ENCODE results near the gene ABCB8.
A peak's percentile ranks its signal among the peaks of the same experiment; 100 is the strongest.
"Not testable (repeated sequence)": the region's sequence is repeated elsewhere in the genome, so short reads cannot be mapped to it uniquely, and the experiment has no call there.

ABCB8 gene

GRCh38 chr7:151010307-151011096 is 17.7 kb upstream of the ABCB8 start:
- no peaks in the 10 kb centered on the region for H3K9me3 ChIP-seq (replicated peaks; ENCODE audit: low read length)
- peaks cover 52% of the 10 kb centered on the region for H3K27me3 ChIP-seq (ENCODE audit: control insufficient read depth, insufficient read depth, low read length)
- no peak overlapping the region for H3K4me3 ChIP-seq (ENCODE audit: low read length)
- H3K4me1 ChIP-seq (ENCODE audit: control insufficient read depth, insufficient read depth, low read length) = peaks cover 12% of the 10 kb centered on the region
- no peak overlapping the region for H3K4me2 ChIP-seq (ENCODE audit: low read length)
- H3K9ac ChIP-seq (ENCODE audit: low read depth, low read length) = no peak overlapping the region
- H3K36me3 ChIP-seq (ENCODE audit: insufficient read depth, low read length) = no peaks in the 10 kb centered on the region

- Histone ChIP-seq H3K4me3 (ENCODE audit: low read length) (no peak overlapping the region), H3K36me3 (ENCODE audit: insufficient read depth, low read length) (no peaks in the 10 kb centered on the region), H3K4me1 (ENCODE audit: control insufficient read depth, insufficient read depth, low read length) (peaks cover 12% of the 10 kb centered on the region), H3K4me2 (ENCODE audit: low read length) (no peak overlapping the region), H3K9ac (ENCODE audit: low read depth, low read length) (no peak overlapping the region), H3K9me3 (replicated peaks; ENCODE audit: low read length) (no peaks in the 10 kb centered on the region), H3K27me3 (ENCODE audit: control insufficient read depth, insufficient read depth, low read length) (peaks cover 46% of the 10 kb centered on the region)
Observed at GRCh38 chr7:151011097-151011409, 17.2 kb upstream of the ABCB8 start.

GRCh38 chr7:151011616-151012015 is 16.6 kb upstream of the ABCB8 start:
- H3K4me2 ChIP-seq (ENCODE audit: low read length); H3K9me3 ChIP-seq (replicated peaks; ENCODE audit: low read length); H3K4me3 ChIP-seq (ENCODE audit: low read length); H3K9ac ChIP-seq (ENCODE audit: low read depth, low read length); H3K36me3 ChIP-seq (ENCODE audit: insufficient read depth, low read length): not testable (repeated sequence)
- Histone ChIP-seq H3K4me1 (ENCODE audit: control insufficient read depth, insufficient read depth, low read length) (peaks cover 12% of the 10 kb centered on the region), H3K27me3 (ENCODE audit: control insufficient read depth, insufficient read depth, low read length) (peaks cover 42% of the 10 kb centered on the region)

GRCh38 chr7:151012031-151012692 is 16.1 kb upstream of the ABCB8 start:
- Histone ChIP-seq H3K27me3 (ENCODE audit: control insufficient read depth, insufficient read depth, low read length) (peaks cover 41% of the 10 kb centered on the region), H3K36me3 (ENCODE audit: insufficient read depth, low read length) (no peaks in the 10 kb centered on the region), H3K4me1 (ENCODE audit: control insufficient read depth, insufficient read depth, low read length) (peaks cover 12% of the 10 kb centered on the region)

GRCh38 chr7:151012911-151013347 is 15.3 kb upstream of the ABCB8 start:
- Histone ChIP-seq H3K4me2 (ENCODE audit: low read length) (peak overlapping the region; percentile 93), H3K36me3 (ENCODE audit: insufficient read depth, low read length) (no peaks in the 10 kb centered on the region), H3K4me1 (ENCODE audit: control insufficient read depth, insufficient read depth, low read length) (peaks cover 14% of the 10 kb centered on the region), H3K9ac (ENCODE audit: low read depth, low read length) (no peak overlapping the region), H3K9me3 (replicated peaks; ENCODE audit: low read length) (no peaks in the 10 kb centered on the region), H3K27me3 (ENCODE audit: control insufficient read depth, insufficient read depth, low read length) (peaks cover 44% of the 10 kb centered on the region), H3K4me3 (ENCODE audit: low read length) (no peak overlapping the region)

More at GRCh38 chr7:151012031-151012692, 16.1 kb upstream of the ABCB8 start:
- H3K9ac ChIP-seq (ENCODE audit: low read depth, low read length) = no peak overlapping the region
- no peaks in the 10 kb centered on the region for H3K9me3 ChIP-seq (replicated peaks; ENCODE audit: low read length)
- no peak overlapping the region for H3K4me3 ChIP-seq (ENCODE audit: low read length)
- no peak overlapping the region for H3K4me2 ChIP-seq (ENCODE audit: low read length)

GRCh38 chr7:151013356-151013732 is 14.9 kb upstream of the ABCB8 start:
- Histone ChIP-seq H3K9ac (ENCODE audit: low read depth, low read length) (no peak overlapping the region), H3K4me3 (ENCODE audit: low read length) (no peak overlapping the region), H3K4me2 (ENCODE audit: low read length) (peak overlapping the region; percentile 93), H3K9me3 (replicated peaks; ENCODE audit: low read length) (no peaks in the 10 kb centered on the region), H3K27me3 (ENCODE audit: control insufficient read depth, insufficient read depth, low read length) (peaks cover 46% of the 10 kb centered on the region), H3K36me3 (ENCODE audit: insufficient read depth, low read length) (no peaks in the 10 kb centered on the region), H3K4me1 (ENCODE audit: control insufficient read depth, insufficient read depth, low read length) (peaks cover 18% of the 10 kb centered on the region)

- peak overlapping the region; percentile 71 for H3K4me3 ChIP-seq (ENCODE audit: low read length)
- H3K4me1 ChIP-seq (ENCODE audit: control insufficient read depth, insufficient read depth, low read length) = peaks cover 23% of the 10 kb centered on the region
- H3K4me2 ChIP-seq (ENCODE audit: low read length) = peak overlapping the region; percentile 93
- H3K9me3 ChIP-seq (replicated peaks; ENCODE audit: low read length) = no peaks in the 10 kb centered on the region
- H3K27me3 ChIP-seq (ENCODE audit: control insufficient read depth, insufficient read depth, low read length) = peaks cover 52% of the 10 kb centered on the region
- H3K9ac ChIP-seq (ENCODE audit: low read depth, low read length) = peak overlapping the region; percentile 55
- no peaks in the 10 kb centered on the region for H3K36me3 ChIP-seq (ENCODE audit: insufficient read depth, low read length)
Observed at GRCh38 chr7:151013733-151014497, 14.3 kb upstream of the ABCB8 start.

- H3K9me3 ChIP-seq (replicated peaks; ENCODE audit: low read length) = no peaks in the 10 kb centered on the region
- H3K9ac ChIP-seq (ENCODE audit: low read depth, low read length) = no peak overlapping the region
- H3K4me3 ChIP-seq (ENCODE audit: low read length) = no peak overlapping the region
- peaks cover 24% of the 10 kb centered on the region for H3K4me1 ChIP-seq (ENCODE audit: control insufficient read depth, insufficient read depth, low read length)
- no peaks in the 10 kb centered on the region for H3K36me3 ChIP-seq (ENCODE audit: insufficient read depth, low read length)
- H3K4me2 ChIP-seq (ENCODE audit: low read length) = no peak overlapping the region
- H3K27me3 ChIP-seq (ENCODE audit: control insufficient read depth, insufficient read depth, low read length) = peaks cover 58% of the 10 kb centered on the region
Observed at GRCh38 chr7:151014950-151015349, 13.3 kb upstream of the ABCB8 start.

- no peak overlapping the region for H3K9ac ChIP-seq (ENCODE audit: low read depth, low read length)
- peaks cover 24% of the 10 kb centered on the region for H3K4me1 ChIP-seq (ENCODE audit: control insufficient read depth, insufficient read depth, low read length)
- no peaks in the 10 kb centered on the region for H3K36me3 ChIP-seq (ENCODE audit: insufficient read depth, low read length)
- H3K4me3 ChIP-seq (ENCODE audit: low read length) = no peak overlapping the region
- H3K4me2 ChIP-seq (ENCODE audit: low read length) = no peak overlapping the region
- H3K9me3 ChIP-seq (replicated peaks; ENCODE audit: low read length) = no peaks in the 10 kb centered on the region
- H3K27me3 ChIP-seq (ENCODE audit: control insufficient read depth, insufficient read depth, low read length) = peaks cover 58% of the 10 kb centered on the region
Observed at GRCh38 chr7:151015967-151016366, 12.3 kb upstream of the ABCB8 start.

- H3K36me3 ChIP-seq (ENCODE audit: insufficient read depth, low read length) = no peaks in the 10 kb centered on the region
- H3K4me3 ChIP-seq (ENCODE audit: low read length) = no peak overlapping the region
- peaks cover 24% of the 10 kb centered on the region for H3K4me1 ChIP-seq (ENCODE audit: control insufficient read depth, insufficient read depth, low read length)
- no peaks in the 10 kb centered on the region for H3K9me3 ChIP-seq (replicated peaks; ENCODE audit: low read length)
- H3K27me3 ChIP-seq (ENCODE audit: control insufficient read depth, insufficient read depth, low read length) = peaks cover 63% of the 10 kb centered on the region
- no peak overlapping the region for H3K4me2 ChIP-seq (ENCODE audit: low read length)
- H3K9ac ChIP-seq (ENCODE audit: low read depth, low read length) = no peak overlapping the region
Observed at GRCh38 chr7:151016505-151016904, 11.7 kb upstream of the ABCB8 start.

GRCh38 chr7:151016942-151017341 is 11.3 kb upstream of the ABCB8 start:
- Histone ChIP-seq H3K4me3 (ENCODE audit: low read length) (no peak overlapping the region), H3K9ac (ENCODE audit: low read depth, low read length) (no peak overlapping the region), H3K9me3 (replicated peaks; ENCODE audit: low read length) (no peaks in the 10 kb centered on the region), H3K36me3 (ENCODE audit: insufficient read depth, low read length) (no peaks in the 10 kb centered on the region), H3K4me1 (ENCODE audit: control insufficient read depth, insufficient read depth, low read length) (peaks cover 24% of the 10 kb centered on the region), H3K27me3 (ENCODE audit: control insufficient read depth, insufficient read depth, low read length) (peaks cover 66% of the 10 kb centered on the region), H3K4me2 (ENCODE audit: low read length) (no peak overlapping the region)

Measured in skeletal muscle satellite cell (primary cell).